B cell (primary cell): ENCODE results near the gene ADRA1B. TPM values are rescaled to one million over a fixed set of nuclear protein-coding genes. Genes with fewer than 3 reads are reported as not detected.

ENCODE experiments used
- ATAC-seq: fragments of 200-7000 bp; cut with Tn5 transposase; one replicate; pipeline ENCODE4 v1.10.0; 2021; ENCODE audit warnings: low read depth, mild to moderate bottlenecking, moderate number of reproducible peaks, moderate library complexity
- CTCF ChIA-PET: fragments of 350-600 bp; sonication (Branson Sonifier 250); formaldehyde crosslinking; loops from one replicate; lab custom pipeline; 2021; ENCODE audit warnings: antibody characterized with exemption, inconsistent platforms; lab: Charles Lee
- POLR2A ChIA-PET: fragments of 350-600 bp; sonication (Branson Sonifier 250); formaldehyde crosslinking; loops from one replicate; lab custom pipeline; 2021; ENCODE audit warnings: antibody characterized with exemption; lab: Charles Lee
- DNase-seq: peaks from one replicate; pipeline ENCODE4 v3.0.0; 2013
- H2AFZ ChIP-seq: 2 replicates; pipeline ENCODE4 v1.6.1; 2012; ENCODE audit warnings: mild to moderate bottlenecking, low read depth, low read length; ENCODE audit not compliant: insufficient read depth, poor library complexity, severe bottlenecking
- H3K27ac ChIP-seq, 2 donors: 1 replicate in 1 of 2; 2 replicates in 1 of 2; pipeline ENCODE4 v1.5.1; 2012 to 2013; ENCODE audit warnings: low read length in 2 of 2, mild to moderate bottlenecking in 2 of 2, moderate library complexity in 1 of 2
- H3K27me3 ChIP-seq, 4 experiments: fragments of 200-600 bp in 1 of 4; sonication (generic) in 1 of 4; replicated peaks in 1 of 4; 1 replicate in 2 of 4; 2 replicates in 2 of 4; pipeline versions ENCODE4 v1.6.1 to v1.7.0; 2013 to 2016; ENCODE audit warnings: low read length in 3 of 4, mild to moderate bottlenecking in 2 of 4, mixed read lengths in 1 of 4, moderate library complexity in 1 of 4; ENCODE audit not compliant: insufficient read depth in 4 of 4, control insufficient read depth in 3 of 4; ENCODE audit errors: control extremely low read depth in 1 of 4
- H3K36me3 ChIP-seq, 2 experiments: replicated peaks in 1 of 2; 1 replicate in 1 of 2; 2 replicates in 1 of 2; pipeline versions ENCODE4 v1.6.1 to v1.7.1; 2013; ENCODE audit warnings: low read length in 1 of 2; ENCODE audit not compliant: insufficient read depth in 2 of 2, control insufficient read depth in 1 of 2; ENCODE audit errors: control extremely low read depth in 1 of 2, extremely low read depth in 1 of 2
- H3K4me1 ChIP-seq, 2 donors: fragments of 200-600 bp in 1 of 2; sonication (generic) in 1 of 2; 1 replicate in 1 of 2; 2 replicates in 1 of 2; pipeline versions ENCODE4 v1.5.1 to v1.6.1; 2013 to 2017; ENCODE audit warnings: low read length in 2 of 2; ENCODE audit not compliant: control insufficient read depth in 2 of 2, insufficient read depth in 2 of 2
- H3K4me2 ChIP-seq: replicated peaks from 2 replicates; pipeline ENCODE3; 2012; ENCODE audit warnings: mild to moderate bottlenecking, low read depth, low read length; ENCODE audit not compliant: poor library complexity, severe bottlenecking
- H3K4me3 ChIP-seq, 5 experiments: fragments of 200-600 bp in 1 of 5; sonication (generic) in 1 of 5; 1 replicate in 3 of 5; 2 replicates in 2 of 5; pipeline versions ENCODE4 v1.5.1 to v1.7.0; 2011 to 2016; ENCODE audit warnings: low read length in 4 of 5, mild to moderate bottlenecking in 4 of 5, low read depth in 2 of 5, control low read depth in 1 of 5, moderate library complexity in 1 of 5; ENCODE audit not compliant: insufficient read depth in 1 of 5; ENCODE audit errors: control extremely low read depth in 1 of 5, extremely low read depth in 1 of 5
- H3K79me2 ChIP-seq: fragments of 200-600 bp; sonication (generic); one replicate; pipeline ENCODE4 v1.6.0; 2016; ENCODE audit warnings: low read length; ENCODE audit not compliant: control insufficient read depth, insufficient read depth
- H3K9ac ChIP-seq: fragments of 200-600 bp; sonication (generic); 2 replicates; pipeline ENCODE4 v1.6.1; 2017; ENCODE audit warnings: mild to moderate bottlenecking, low read length, moderate library complexity
- H3K9me3 ChIP-seq, 3 donors: one replicate each; pipeline versions ENCODE4 v1.6.1 to v1.7.1; 2013; ENCODE audit warnings: low read length in 2 of 3; ENCODE audit not compliant: control insufficient read depth in 2 of 3, insufficient read depth in 1 of 3; ENCODE audit errors: control extremely low read depth in 1 of 3
- H4K20me1 ChIP-seq: 2 replicates; pipeline ENCODE4 v1.6.0; 2012; ENCODE audit warnings: mild to moderate bottlenecking, low read length; ENCODE audit not compliant: insufficient read depth, control insufficient read depth, poor library complexity, severe bottlenecking
- H3K27ac Mint-ChIP-seq: one replicate; pipeline ENCODE4 v1.8.0; 2021; ENCODE audit warnings: mixed read lengths
- H3K27me3 Mint-ChIP-seq: one replicate; pipeline ENCODE4 v1.8.0; 2021; ENCODE audit warnings: mixed read lengths
- H3K4me1 Mint-ChIP-seq: one replicate; pipeline ENCODE4 v1.8.0; 2021; ENCODE audit warnings: mixed read lengths
- H3K4me3 Mint-ChIP-seq: one replicate; pipeline ENCODE4 v1.8.0; 2021; ENCODE audit warnings: mixed read lengths
- H3K9me3 Mint-ChIP-seq: one replicate; pipeline ENCODE4 v1.8.0; 2022; ENCODE audit warnings: mixed read lengths; ENCODE audit not compliant: insufficient read depth
- EZH2 ChIP-seq: IDR thresholded peaks from 2 replicates; pipeline ENCODE4 v1.6.1; 2012; ENCODE audit warnings: borderline replicate concordance, low read depth, mild to moderate bottlenecking, moderate library complexity, low read length; ENCODE audit not compliant: insufficient read depth, poor library complexity, severe bottlenecking
- WGBS: methylation state at CpG from one replicate; pipeline ENCODE4 v1.1.5; 2013; ENCODE audit warnings: missing lambda C conversion rate; ENCODE audit not compliant: insufficient coverage; 5-methylcytosine and 5-hydroxymethylcytosine counted together
- intact Hi-C: fragments of 100-400 bp; cut with micrococcal nuclease; formaldehyde crosslinking; loops from one replicate; pipeline ENCODE4 v1.10.0; 2022
- polyA plus RNA-seq: library from polyadenylated mRNA; depleted of rRNA; stranded (reverse); fragments of >200 nt; gene quantifications from 2 replicates; pipeline ENCODE4 v1.2.3, GENCODE V29; 2012
- total RNA-seq, 2 donors: library from RNA; stranded (reverse); fragments of 120-200 nt in 1 of 2; gene quantifications; 1 replicate in 1 of 2; 2 replicates in 1 of 2; pipeline versions ENCODE4 v1.2.3 to v1.2.4, GENCODE V29; 2013 to 2022
- TF ChIP-seq, protein P1 (sequence below): fragments of 200-600 bp; IDR thresholded peaks from one replicate; pipeline ENCODE4 v1.8.0; 2022; ENCODE audit warnings: antibody characterized with exemption, mild to moderate bottlenecking

Gene ADRA1B
- total and polyA plus RNA-seq, 2 donors (not counting 1 experiment from before 2014, with no cell fraction given): 0.04 TPM; not detected in 1

DNA sequence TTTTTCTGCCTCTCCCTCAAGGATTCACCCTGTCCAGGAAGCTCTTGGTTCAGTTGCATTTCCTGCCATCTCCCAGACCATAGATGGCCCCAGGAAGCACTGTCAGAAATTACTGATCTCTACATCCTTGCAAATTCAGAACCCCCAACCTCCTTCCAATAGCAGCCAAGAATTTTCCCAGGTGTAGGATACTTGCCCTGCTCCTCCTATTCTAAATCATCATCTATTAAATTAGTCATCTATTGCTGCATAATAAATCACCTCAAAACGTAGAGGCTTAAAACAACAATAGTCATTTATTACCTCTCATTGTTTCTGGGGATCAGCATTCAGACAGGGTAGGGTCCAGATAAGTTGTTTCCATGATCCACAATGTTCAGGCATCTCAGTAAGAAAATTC, 26.1 kb upstream of the ADRA1B start:
- no peak overlapping the region for H3K27ac ChIP-seq
- H3K9me3 ChIP-seq: no peaks in the 10 kb centered on the region
- H3K4me1 Mint-ChIP-seq: no peaks in the 10 kb centered on the region
- no peaks in the 10 kb centered on the region for H3K4me1 ChIP-seq
- POLR2A ChIA-PET: no interaction called here
- DNase-seq (no peak), ATAC-seq (no peak)
- no peak overlapping the region for H3K9ac ChIP-seq
- CTCF ChIA-PET: no interaction called here
- H3K36me3 ChIP-seq: no peaks in the 10 kb centered on the region
- 80% methylated on average over 1 of the region's 1 CpG for WGBS
- no peak overlapping the region for H3K4me2 ChIP-seq
- no peaks in the 10 kb centered on the region for H4K20me1 ChIP-seq
- H3K4me3 ChIP-seq: no peak overlapping the region
- intact Hi-C loops: no loop called here
- TF ChIP-seq, protein P1, sequence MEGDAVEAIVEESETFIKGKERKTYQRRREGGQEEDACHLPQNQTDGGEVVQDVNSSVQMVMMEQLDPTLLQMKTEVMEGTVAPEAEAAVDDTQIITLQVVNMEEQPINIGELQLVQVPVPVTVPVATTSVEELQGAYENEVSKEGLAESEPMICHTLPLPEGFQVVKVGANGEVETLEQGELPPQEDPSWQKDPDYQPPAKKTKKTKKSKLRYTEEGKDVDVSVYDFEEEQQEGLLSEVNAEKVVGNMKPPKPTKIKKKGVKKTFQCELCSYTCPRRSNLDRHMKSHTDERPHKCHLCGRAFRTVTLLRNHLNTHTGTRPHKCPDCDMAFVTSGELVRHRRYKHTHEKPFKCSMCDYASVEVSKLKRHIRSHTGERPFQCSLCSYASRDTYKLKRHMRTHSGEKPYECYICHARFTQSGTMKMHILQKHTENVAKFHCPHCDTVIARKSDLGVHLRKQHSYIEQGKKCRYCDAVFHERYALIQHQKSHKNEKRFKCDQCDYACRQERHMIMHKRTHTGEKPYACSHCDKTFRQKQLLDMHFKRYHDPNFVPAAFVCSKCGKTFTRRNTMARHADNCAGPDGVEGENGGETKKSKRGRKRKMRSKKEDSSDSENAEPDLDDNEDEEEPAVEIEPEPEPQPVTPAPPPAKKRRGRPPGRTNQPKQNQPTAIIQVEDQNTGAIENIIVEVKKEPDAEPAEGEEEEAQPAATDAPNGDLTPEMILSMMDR: no peak
- no peak for TF ChIP-seq EZH2
- H3K27me3 ChIP-seq: peaks cover 0 to 3% (median under 1%) of the 10 kb centered on the region in 4 experiments
- no peaks in the 10 kb centered on the region for H3K79me2 ChIP-seq
- H3K27ac Mint-ChIP-seq: no peak overlapping the region
- no peaks in the 10 kb centered on the region for H3K9me3 Mint-ChIP-seq
- peaks cover 18% of the 10 kb centered on the region for H3K27me3 Mint-ChIP-seq
- no peak overlapping the region for H2AFZ ChIP-seq
- H3K4me3 Mint-ChIP-seq: no peak overlapping the region

DNA sequence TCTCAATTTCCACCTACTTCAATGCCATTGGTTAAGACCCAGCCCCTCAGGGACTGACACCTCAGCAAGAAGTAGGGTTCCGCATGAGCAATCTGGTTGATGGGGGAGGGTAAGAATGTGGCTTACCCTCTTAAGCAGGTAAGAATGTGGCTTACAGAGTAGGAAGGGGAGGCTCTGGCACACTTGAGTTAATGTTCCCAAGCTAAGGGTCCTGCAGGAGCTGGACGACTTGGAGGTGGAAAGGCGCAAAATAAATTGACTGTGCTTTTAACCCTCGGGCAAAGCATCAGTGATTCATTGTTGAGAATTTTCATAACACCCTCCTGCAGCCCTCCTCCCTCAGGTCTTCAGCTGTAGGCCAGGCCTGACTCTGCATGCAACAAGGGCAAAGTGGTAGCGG, 24.9 kb upstream of the ADRA1B start:
- no peak overlapping the region for H2AFZ ChIP-seq
- DNase-seq (no peak), ATAC-seq (no peak)
- ChIA-PET CTCF (no interaction called here), POLR2A (no interaction called here)
- Mint-ChIP-seq H3K9me3 (no peaks in the 10 kb centered on the region), H3K4me3 (no peak overlapping the region), H3K27ac (no peak overlapping the region), H3K4me1 (no peaks in the 10 kb centered on the region), H3K27me3 (peaks cover 23% of the 10 kb centered on the region)
- H3K9ac ChIP-seq: no peak overlapping the region
- 97% methylated on average over 5 of the region's 5 CpGs for WGBS
- H3K27me3 ChIP-seq: peaks cover 0 to 3% (median 1%) of the 10 kb centered on the region in 4 experiments
- intact Hi-C loops: no loop called here
- H3K36me3 ChIP-seq: no peaks in the 10 kb centered on the region
- no peaks in the 10 kb centered on the region for H4K20me1 ChIP-seq
- H3K4me1 ChIP-seq: no peaks in the 10 kb centered on the region
- H3K4me3 ChIP-seq: no peak overlapping the region
- TF ChIP-seq EZH2: no peak
- TF ChIP-seq, protein P1: no peak
- no peak overlapping the region for H3K4me2 ChIP-seq
- H3K79me2 ChIP-seq: no peaks in the 10 kb centered on the region
- H3K9me3 ChIP-seq: no peaks in the 10 kb centered on the region
- no peak overlapping the region for H3K27ac ChIP-seq
